8988T (cell line): Measurements from ENCODE around the gene ASAP3.
"Not testable (repeated sequence)": the region's sequence is repeated elsewhere in the genome, so short reads cannot be mapped to it uniquely, and the experiment has no call there.

ENCODE experiments used
- DNase-seq: peaks from one replicate; pipeline ENCODE4 v3.0.0; 2011

Gene ASAP3

DNA sequence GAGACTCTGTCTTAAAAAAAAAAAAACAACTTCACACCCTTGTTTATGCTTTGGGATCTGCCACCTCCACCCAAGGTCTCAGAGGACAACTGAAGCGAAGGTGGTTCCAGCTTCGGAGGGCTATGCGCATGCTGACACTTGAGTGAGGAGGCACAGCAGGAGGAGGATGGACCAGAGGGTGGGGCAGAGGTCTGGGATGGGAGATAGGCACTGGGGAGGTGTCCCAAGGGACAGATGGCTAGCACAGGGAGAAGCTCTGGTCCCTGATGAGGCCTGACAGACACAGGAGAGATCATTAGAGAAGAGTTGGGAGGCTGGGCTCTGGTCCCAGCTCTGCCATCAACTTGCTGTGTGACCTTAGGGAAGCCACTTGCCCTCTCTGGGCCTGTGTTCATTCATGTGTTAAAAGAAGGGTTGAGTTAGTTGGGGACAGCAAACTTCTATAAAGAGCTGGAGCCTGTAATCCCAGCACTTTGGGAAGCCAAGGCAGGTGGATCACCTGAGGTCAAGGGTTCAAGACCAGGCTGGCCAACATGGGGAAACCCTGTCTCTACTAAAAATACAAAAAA, 30.2 kb upstream of the ASAP3 start:
- no peak for DNase-seq

GRCh38 chr1:23509896-23510295, 25.9 kb upstream of the ASAP3 start:
- DNase-seq: no peak

- DNase-seq: no peak
Observed at GRCh38 chr1:23506376-23507107, 22.6 kb upstream of the ASAP3 start.

- DNase-seq: no peak
Observed at GRCh38 chr1:23505851-23506250, 21.9 kb upstream of the ASAP3 start.

DNA sequence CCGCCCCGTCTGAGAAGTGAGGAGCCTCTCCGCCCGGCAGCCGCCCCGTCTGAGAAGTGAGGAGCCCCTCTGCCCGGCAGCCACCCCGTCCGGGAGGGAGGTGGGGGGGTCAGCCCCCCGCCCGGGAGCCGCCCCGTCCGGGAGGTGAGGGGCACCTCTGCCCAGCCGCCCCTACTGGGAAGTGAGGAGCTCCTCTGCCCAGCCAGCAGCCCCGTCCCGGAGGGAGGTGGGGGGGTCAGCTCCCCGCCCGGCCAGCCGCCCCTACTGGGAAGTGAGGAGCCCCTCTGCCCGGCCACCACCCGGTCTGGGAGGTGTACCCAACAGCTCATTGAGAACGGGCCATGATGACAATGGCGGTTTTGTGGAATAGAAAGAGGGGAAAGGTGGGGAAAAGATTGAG, 20.2 kb upstream of the ASAP3 start:
- not testable (repeated sequence) for DNase-seq

- DNase-seq: no peak
Observed at GRCh38 chr1:23502951-23503350, 19.0 kb upstream of the ASAP3 start.

GRCh38 chr1:23500466-23500865, 16.5 kb upstream of the ASAP3 start:
- DNase-seq: no peak

DNA sequence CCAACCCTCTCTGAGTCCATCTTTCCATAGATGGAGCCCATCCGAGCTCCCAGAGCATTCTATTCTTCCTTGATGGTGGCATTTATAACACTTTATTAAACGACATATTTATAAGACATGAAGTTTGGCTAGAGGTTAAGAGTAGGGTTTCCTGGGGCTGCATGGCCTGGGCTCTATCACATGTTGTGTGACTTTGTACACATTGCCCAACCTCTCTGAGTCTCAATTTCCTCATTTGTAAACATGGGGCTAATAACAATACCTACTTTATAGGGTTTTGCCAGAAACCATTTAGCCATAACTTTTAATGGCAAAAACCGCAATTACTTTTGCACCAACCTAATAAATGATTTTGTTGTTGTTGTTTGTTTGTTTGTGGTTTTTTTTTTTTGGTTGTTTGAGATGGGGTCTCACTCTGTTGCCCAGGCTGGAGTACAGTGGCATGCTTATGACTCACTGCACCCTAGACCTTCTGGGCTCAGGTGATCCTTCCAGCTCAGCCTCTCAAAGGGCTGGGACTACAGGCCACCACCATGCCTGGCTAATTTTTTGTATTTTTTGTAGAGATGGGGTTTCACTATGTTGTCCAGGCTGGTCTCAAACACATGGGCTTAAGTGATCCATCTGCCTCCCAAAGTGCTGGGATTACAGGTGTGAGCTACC, 13.9 kb upstream of the ASAP3 start:
- no peak for DNase-seq

GRCh38 chr1:23496490-23497181, 12.7 kb upstream of the ASAP3 start:
- no peak for DNase-seq

GRCh38 chr1:23494836-23495235, 10.9 kb upstream of the ASAP3 start:
- DNase-seq: not testable (repeated sequence)

DNA sequence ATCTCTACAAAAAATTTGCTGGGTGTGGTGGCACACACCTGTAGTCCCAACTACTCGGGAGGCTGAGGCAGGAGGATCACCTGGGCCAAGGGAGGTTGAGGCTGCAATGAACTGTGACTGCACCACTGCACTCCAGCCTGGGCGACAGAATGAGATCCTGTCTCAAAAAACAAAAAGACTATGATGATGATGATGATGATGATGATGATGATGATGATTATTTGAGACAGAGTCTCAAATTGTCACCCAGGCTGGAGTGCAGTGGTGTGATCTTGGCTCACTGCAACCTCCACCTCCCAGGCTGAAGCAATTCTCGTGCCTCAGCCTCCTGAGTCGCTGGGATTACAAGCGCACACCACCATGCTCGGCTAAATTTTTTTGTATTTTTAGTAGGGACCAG, 8.8 kb upstream of the ASAP3 start:
- not testable (repeated sequence) for DNase-seq

DNA sequence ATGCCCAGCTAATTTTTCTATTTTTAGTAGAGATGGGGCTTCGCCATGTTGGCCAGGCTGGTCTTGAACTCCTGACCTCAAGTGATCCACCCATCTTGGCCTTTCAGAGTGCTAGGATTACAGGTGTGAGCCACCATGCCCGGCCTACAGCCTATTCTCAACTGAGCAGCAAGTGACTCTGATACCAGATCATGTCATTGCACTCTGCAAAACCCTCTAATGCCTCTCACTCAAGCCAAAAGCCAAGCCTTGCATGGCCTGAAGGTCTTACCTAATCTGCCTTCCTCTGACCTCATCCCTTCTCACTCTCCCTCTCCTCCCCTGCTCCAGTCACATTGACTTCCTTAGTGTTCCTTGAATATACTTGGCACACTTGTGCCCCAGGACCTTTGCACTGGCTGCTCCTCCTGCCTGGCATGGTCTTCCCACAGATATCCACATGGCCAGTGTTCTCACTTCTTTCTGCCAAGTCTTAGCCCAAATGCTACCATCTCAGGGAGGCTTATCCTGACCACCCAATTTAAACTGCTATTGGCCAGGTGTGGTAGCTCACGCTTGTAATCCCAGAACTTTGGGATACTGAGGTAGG, 8.2 kb upstream of the ASAP3 start:
- no peak for DNase-seq

GRCh38 chr1:23489842-23490241, 5.9 kb upstream of the ASAP3 start:
- DNase-seq: no peak

GRCh38 chr1:23485002-23485332, 988 bp upstream of the ASAP3 start:
- DNase-seq: no peak

- peak; percentile 80 for DNase-seq
Observed at GRCh38 chr1:23484253-23485001, 448 bp upstream of the ASAP3 start.

- DNase-seq: no peak
Observed at GRCh38 chr1:23481904-23482303, 2.1 kb downstream of the ASAP3 start.

- DNase-seq: no peak
Observed at GRCh38 chr1:23481026-23481597, 2.9 kb downstream of the ASAP3 start.

DNA sequence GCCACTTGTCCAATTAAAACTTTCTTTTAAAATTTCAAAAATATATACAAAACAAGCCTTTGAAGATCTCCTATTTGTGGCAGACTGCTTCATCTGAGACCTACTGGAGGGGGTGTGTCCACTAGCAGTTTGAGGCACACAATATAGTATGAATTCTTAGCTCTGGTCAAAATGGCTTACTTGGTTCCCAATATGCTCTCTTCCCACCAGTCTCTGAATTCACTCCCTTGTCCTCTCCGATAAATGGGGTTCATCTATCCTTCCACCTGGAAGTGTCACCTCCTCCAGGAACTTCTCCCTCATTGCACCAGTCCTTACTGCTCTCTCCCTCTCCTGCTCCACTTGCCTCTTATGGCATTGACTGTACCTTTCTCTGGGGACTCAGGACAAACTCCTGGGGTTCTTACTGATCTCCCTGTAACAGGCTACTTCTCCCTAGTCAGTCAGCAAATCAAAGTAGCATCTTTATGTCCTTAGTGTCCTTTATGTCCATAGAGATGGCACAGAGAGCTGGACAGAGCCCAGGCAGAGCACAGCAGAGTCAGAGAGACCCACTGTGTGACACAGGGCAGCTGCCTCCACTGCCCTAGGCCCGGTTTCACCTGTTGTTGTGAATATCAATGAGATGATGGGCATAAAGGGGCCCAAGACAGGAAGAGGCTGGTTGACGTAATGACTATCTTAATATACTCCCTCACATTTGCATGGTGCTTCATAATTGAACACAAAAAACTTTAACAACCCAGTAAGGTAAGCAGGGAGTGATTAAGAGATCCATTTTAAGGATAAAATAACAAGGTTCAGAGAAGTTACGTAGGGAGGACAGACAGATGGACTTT, 3.6 kb downstream of the ASAP3 start:
- no peak for DNase-seq

DNA sequence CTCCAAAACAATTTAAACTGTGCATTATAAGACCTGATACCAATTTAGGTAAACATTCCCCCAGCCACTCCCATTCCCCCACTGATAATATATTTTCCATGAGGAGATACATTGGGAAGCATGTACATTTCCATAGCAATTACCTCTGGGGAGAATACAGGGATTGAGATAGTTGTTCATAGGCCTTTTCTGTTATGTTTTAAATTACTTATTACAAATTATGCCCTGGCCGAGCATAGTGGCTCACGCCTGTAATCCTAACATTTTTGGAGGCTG, 4.4 kb downstream of the ASAP3 start:
- no peak for DNase-seq

- no peak for DNase-seq
Observed at GRCh38 chr1:23478896-23479665, 4.9 kb downstream of the ASAP3 start.
